CD4-positive, alpha-beta T cell (primary cell): ENCODE results near the gene LMO7. TPM values are rescaled to one million over a fixed set of nuclear protein-coding genes. Genes with fewer than 3 reads are reported as not detected.

Experiments
- ATAC-seq: fragments of 200-7000 bp; cut with Tn5 transposase; one replicate; pipeline ENCODE4 v1.10.0; 2022; ENCODE audit warnings: mild to moderate bottlenecking; ENCODE audit not compliant: poor library complexity
- CTCF ChIA-PET: fragments of 350-600 bp; sonication (Branson Sonifier 250); formaldehyde crosslinking; loops from one replicate; lab custom pipeline; 2021; ENCODE audit warnings: antibody characterized with exemption, inconsistent platforms; lab: Charles Lee
- POLR2A ChIA-PET: fragments of 350-600 bp; sonication (Branson Sonifier 250); formaldehyde crosslinking; loops from one replicate; lab custom pipeline; 2021; ENCODE audit warnings: antibody characterized with exemption, inconsistent platforms; lab: Charles Lee
- DNase-seq, 14 experiments: peaks; one replicate each; pipeline ENCODE4 v3.0.0-alpha.2; 2013 to 2020; ENCODE audit warnings: mixed read lengths in 2 of 14
- H3K27ac ChIP-seq, 2 donors: one replicate each; pipeline versions ENCODE4 v1.5.1 to v1.7.0; 2013; ENCODE audit warnings: low read length in 2 of 2, low read depth in 1 of 2, mild to moderate bottlenecking in 1 of 2
- H3K27me3 ChIP-seq, 2 experiments: 1 replicate in 1 of 2; 2 replicates in 1 of 2; pipeline versions ENCODE4 v1.6.1 to v1.7.0; 2013; ENCODE audit warnings: low read length in 2 of 2, control low read depth in 1 of 2, mild to moderate bottlenecking in 1 of 2, moderate library complexity in 1 of 2; ENCODE audit not compliant: insufficient read depth in 2 of 2, control insufficient read depth in 1 of 2
- H3K36me3 ChIP-seq: one replicate; pipeline ENCODE4 v1.6.1; 2013; ENCODE audit warnings: low read length, control low read depth; ENCODE audit not compliant: insufficient read depth
- H3K4me1 ChIP-seq: one replicate; pipeline ENCODE4 v1.6.1; 2013; ENCODE audit warnings: low read length, control low read depth; ENCODE audit not compliant: insufficient read depth
- H3K4me3 ChIP-seq: one replicate; pipeline ENCODE4 v1.5.1; 2013; ENCODE audit warnings: mild to moderate bottlenecking, low read length, moderate library complexity
- H3K9me3 ChIP-seq, 2 experiments: 1 replicate in 1 of 2; 2 replicates in 1 of 2; pipeline versions ENCODE4 v1.6.1 to v1.7.0; 2013; ENCODE audit warnings: low read length in 2 of 2, mild to moderate bottlenecking in 2 of 2, control low read depth in 1 of 2, moderate library complexity in 1 of 2; ENCODE audit not compliant: control insufficient read depth in 1 of 2, insufficient read depth in 1 of 2
- H3K27ac Mint-ChIP-seq: one replicate; pipeline ENCODE4 v1.8.0; 2020; ENCODE audit warnings: mixed read lengths
- H3K27me3 Mint-ChIP-seq: one replicate; pipeline ENCODE4 v1.8.0; 2021; ENCODE audit warnings: mixed read lengths
- H3K36me3 Mint-ChIP-seq: one replicate; pipeline ENCODE4 v1.8.0; 2021; ENCODE audit warnings: low read depth, mixed read lengths
- H3K4me1 Mint-ChIP-seq: one replicate; pipeline ENCODE4 v1.8.0; 2021; ENCODE audit warnings: low read depth, mixed read lengths
- H3K4me3 Mint-ChIP-seq: one replicate; pipeline ENCODE4 v1.8.0; 2020; ENCODE audit warnings: mild to moderate bottlenecking, mixed read lengths
- H3K9me3 Mint-ChIP-seq: one replicate; pipeline ENCODE4 v1.8.0; 2020; ENCODE audit warnings: mixed read lengths
- intact Hi-C, 2 experiments: fragments of 100-400 bp; cut with DNase I in 1 of 2; cut with micrococcal nuclease in 1 of 2; formaldehyde crosslinking; loops; one replicate each; pipeline versions ENCODE4 v1.15.1 to v1.9.0; 2023 to 2025; cut with DNase I, micrococcal nuclease
- total RNA-seq, 174 experiments: library from RNA in 2 of 174; stranded (reverse) in 2 of 174; gene quantifications; one replicate each; pipeline ENCODE4 v1.2.3 and lab custom pipeline; 2021 to 2026
- TF ChIP-seq, protein P1 (sequence below): fragments of 200-600 bp; IDR thresholded peaks from one replicate; pipeline ENCODE4 v1.8.0; 2022; ENCODE audit warnings: antibody characterized with exemption, mild to moderate bottlenecking

LMO7 gene
- total RNA-seq, 2 experiments from 2014 or later: 35.2 to 36.3 TPM

DNA sequence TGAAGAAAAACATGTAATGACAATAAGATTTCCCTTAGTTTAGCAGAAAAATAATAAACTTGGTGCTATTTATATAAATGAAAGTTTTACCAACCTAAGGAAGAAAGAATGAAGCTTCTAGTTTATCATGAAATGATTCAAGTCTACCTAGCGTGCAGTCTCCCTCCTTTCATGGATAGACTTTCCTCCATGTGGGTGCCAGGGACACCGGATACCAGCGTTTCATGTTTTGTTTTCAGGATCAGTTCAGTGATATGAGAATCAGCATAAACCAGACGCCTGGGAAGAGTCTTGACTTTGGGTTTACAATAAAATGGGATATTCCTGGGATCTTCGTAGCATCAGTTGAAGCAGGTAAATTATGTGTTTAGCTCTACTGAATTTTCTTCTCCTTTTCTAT, 196.7 kb downstream of the LMO7 start:
- DNase-seq (no peak), ATAC-seq (no peak)
- Histone ChIP-seq H3K9me3 (peaks cover 0 to 10% of the 10 kb centered on the region in 2 experiments), H3K27me3 (no peaks in the 10 kb centered on the region), H3K4me3 (no peak overlapping the region), H3K27ac (no peak overlapping the region), H3K4me1 (no peaks in the 10 kb centered on the region), H3K36me3 (no peaks in the 10 kb centered on the region)
- Mint-ChIP-seq H3K4me1 (no peaks in the 10 kb centered on the region), H3K27ac (no peak overlapping the region), H3K36me3 (peaks cover 80% of the 10 kb centered on the region), H3K9me3 (no peaks in the 10 kb centered on the region), H3K27me3 (no peaks in the 10 kb centered on the region), H3K4me3 (no peak overlapping the region)
- ChIA-PET POLR2A (interaction anchor here (1.4 kb wide), 1 partner anchor 72 kb away, joined by 4 read pairs; no protein-coding TSS in a partner anchor), CTCF (interaction anchor here (0.5 to 1.8 kb wide), 2 partner anchors 137 to 181 kb away, joined by 5 read pairs; no protein-coding TSS in a partner anchor)
- TF ChIP-seq, protein P1, sequence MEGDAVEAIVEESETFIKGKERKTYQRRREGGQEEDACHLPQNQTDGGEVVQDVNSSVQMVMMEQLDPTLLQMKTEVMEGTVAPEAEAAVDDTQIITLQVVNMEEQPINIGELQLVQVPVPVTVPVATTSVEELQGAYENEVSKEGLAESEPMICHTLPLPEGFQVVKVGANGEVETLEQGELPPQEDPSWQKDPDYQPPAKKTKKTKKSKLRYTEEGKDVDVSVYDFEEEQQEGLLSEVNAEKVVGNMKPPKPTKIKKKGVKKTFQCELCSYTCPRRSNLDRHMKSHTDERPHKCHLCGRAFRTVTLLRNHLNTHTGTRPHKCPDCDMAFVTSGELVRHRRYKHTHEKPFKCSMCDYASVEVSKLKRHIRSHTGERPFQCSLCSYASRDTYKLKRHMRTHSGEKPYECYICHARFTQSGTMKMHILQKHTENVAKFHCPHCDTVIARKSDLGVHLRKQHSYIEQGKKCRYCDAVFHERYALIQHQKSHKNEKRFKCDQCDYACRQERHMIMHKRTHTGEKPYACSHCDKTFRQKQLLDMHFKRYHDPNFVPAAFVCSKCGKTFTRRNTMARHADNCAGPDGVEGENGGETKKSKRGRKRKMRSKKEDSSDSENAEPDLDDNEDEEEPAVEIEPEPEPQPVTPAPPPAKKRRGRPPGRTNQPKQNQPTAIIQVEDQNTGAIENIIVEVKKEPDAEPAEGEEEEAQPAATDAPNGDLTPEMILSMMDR: no peak
- intact Hi-C loops: no loop called here

DNA sequence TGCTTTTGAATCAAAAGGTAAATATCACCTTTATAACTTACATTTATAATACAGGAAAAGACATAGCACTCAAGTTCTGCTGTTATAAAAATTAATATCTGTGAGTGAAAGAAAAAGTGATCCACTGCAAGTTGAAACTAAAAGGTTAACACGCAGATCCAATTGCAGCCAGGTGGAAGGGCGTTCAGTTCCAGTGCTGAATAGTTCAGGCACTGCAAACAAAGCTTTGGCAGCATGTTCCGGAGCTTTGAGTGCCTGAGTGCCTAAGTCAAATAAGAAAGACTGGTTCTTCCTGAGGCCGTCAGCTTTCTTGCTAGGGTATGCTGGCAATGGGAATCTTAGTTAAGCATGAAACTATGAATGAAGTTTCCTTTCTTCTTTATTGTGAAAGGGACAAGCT, 200.3 kb downstream of the LMO7 start:
- peaks cover 2% of the 10 kb centered on the region for H3K36me3 ChIP-seq

DNA sequence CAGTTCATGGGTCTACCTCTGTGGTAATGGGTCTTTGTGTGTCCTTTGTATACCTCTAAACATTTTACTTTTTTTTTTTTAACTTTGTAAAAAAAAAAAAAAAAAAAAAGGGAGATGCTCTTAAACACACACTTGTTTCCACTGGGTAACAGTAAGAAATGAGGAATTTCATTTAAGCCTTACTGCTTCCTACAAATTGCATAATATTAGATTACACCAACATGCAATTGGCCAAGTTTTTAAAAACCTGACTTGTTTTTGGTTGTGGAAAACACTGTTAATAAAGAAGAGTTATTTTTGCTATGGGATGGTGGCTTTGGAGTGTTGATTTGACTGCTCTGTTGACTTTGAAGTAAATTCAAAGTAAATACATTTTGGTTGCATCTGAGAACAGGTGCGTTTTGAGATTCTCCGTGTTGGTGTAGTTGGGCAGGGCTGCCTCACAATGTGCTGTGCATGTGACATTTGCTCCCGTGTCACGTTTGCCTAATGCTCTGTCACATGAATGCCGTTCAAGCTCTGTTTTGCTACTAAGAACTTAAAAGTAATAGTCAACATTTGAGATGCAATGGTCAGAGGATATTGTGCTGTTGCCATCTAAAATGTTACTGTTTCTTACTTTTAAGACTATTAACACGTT, 202.4 kb downstream of the LMO7 start:
- no peak overlapping the region for H3K27ac ChIP-seq
- DNase-seq: no peak
- no peak overlapping the region for H3K4me3 ChIP-seq
- ChIA-PET POLR2A (no interaction called here), CTCF (no interaction called here)
- H3K4me1 ChIP-seq: no peaks in the 10 kb centered on the region
- ATAC-seq: no peak
- Mint-ChIP-seq H3K27me3 (no peaks in the 10 kb centered on the region), H3K9me3 (no peaks in the 10 kb centered on the region), H3K27ac (no peak overlapping the region), H3K36me3 (peaks cover 84% of the 10 kb centered on the region), H3K4me3 (no peak overlapping the region), H3K4me1 (peaks cover 26% of the 10 kb centered on the region)
- H3K9me3 ChIP-seq: no peaks in the 10 kb centered on the region
- intact Hi-C loops: loop anchor here in 1 of 2 experiments (5.0 kb wide), 1 partner anchor 76 kb away; no protein-coding TSS in a partner anchor
- H3K36me3 ChIP-seq: peaks cover 19% of the 10 kb centered on the region
- TF ChIP-seq, protein P1: no peak
- no peaks in the 10 kb centered on the region for H3K27me3 ChIP-seq

More for the DNA sequence above, 200.3 kb downstream of the LMO7 start:
- Histone ChIP-seq H3K27me3 (no peaks in the 10 kb centered on the region), H3K4me3 (no peak overlapping the region), H3K9me3 (no peaks in the 10 kb centered on the region), H3K4me1 (no peaks in the 10 kb centered on the region), H3K27ac (no peak overlapping the region)
- ChIA-PET POLR2A (no interaction called here), CTCF (no interaction called here)
- intact Hi-C loops: loop anchor here in 1 of 2 experiments (5.0 kb wide), 1 partner anchor 74 kb away; no protein-coding TSS in a partner anchor
- no peaks in the 10 kb centered on the region for H3K9me3 Mint-ChIP-seq
- TF ChIP-seq, protein P1: no peak
- peaks cover 81% of the 10 kb centered on the region for H3K36me3 Mint-ChIP-seq
- ATAC-seq (no peak), DNase-seq (no peak)
- no peaks in the 10 kb centered on the region for H3K27me3 Mint-ChIP-seq
- no peak overlapping the region for H3K4me3 Mint-ChIP-seq
- no peak overlapping the region for H3K27ac Mint-ChIP-seq
- H3K4me1 Mint-ChIP-seq: peaks cover 15% of the 10 kb centered on the region
